ENCODE results near the gene OR7G3. TPM values are rescaled to one million over a fixed set of nuclear protein-coding genes. Genes with fewer than 3 reads are reported as not detected.

Gene OR7G3
- total RNA-seq, 4 donors from 2014 or later, result not detected

DNA sequence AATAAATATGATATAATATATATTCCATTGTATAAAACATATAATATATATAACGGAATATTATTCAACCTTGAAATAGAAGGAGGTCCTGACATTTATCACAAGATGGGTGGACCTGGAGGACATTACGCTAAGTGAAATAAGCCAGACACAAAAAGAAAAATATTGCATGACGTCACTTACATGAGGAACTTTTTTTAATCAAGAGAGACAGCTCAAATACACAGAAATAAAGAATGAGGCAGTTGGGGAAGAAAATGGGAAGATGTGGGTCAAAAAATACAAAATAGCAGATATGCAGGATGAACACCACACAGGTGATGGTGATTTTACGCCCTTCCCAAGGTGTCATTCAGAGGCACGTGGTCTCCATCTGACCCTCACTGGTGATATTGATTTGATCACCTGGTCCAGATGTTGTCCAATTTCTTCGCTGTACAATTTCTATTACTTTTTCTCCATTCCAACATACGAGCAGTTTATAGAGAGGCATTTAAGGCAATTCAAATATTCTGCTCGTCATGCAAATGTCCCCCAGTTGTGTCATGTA is 12.9 kb upstream of the OR7G3 start:
- peaks cover 3 to 33% (median 16%) of the 10 kb centered on the region in 4 donors for H3K4me1 ChIP-seq
- in situ Hi-C loops (cut with MboI; ENCODE audit: low pct_ligation_motif_present in 1 of 4, low pct_unique_long_range_greater_than_20kb in 1 of 4, low sequenced_read_pairs in 3 of 4) (loop anchor here in 2 of 4 donors (25.0 kb wide), 2 partner anchors 448 to 648 kb away; partner anchors contain the start of gene ZNF121 (in 1 of the 2)), intact Hi-C loops (cut with DNase I; ENCODE audit: low total_unique reads) (no loop called here)
- H3K4me3 ChIP-seq, result peak overlapping the region; percentile 71 to 88 (median 81)
- TF ChIP-seq POLR2A (IDR thresholded peaks at IDR 0.05) (no peak), EP300 (IDR thresholded peaks at IDR 0.05; ENCODE audit: low read depth) (no peak), POLR2AphosphoS5 (IDR thresholded peaks at IDR 0.05) (no peak)
- TF ChIP-seq, protein P1, sequence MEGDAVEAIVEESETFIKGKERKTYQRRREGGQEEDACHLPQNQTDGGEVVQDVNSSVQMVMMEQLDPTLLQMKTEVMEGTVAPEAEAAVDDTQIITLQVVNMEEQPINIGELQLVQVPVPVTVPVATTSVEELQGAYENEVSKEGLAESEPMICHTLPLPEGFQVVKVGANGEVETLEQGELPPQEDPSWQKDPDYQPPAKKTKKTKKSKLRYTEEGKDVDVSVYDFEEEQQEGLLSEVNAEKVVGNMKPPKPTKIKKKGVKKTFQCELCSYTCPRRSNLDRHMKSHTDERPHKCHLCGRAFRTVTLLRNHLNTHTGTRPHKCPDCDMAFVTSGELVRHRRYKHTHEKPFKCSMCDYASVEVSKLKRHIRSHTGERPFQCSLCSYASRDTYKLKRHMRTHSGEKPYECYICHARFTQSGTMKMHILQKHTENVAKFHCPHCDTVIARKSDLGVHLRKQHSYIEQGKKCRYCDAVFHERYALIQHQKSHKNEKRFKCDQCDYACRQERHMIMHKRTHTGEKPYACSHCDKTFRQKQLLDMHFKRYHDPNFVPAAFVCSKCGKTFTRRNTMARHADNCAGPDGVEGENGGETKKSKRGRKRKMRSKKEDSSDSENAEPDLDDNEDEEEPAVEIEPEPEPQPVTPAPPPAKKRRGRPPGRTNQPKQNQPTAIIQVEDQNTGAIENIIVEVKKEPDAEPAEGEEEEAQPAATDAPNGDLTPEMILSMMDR (IDR thresholded peaks at IDR 0.05), result no peak
- H3K27ac ChIP-seq, result peak overlapping the region; percentile 87 to 92 (median 91)
- DNase-seq, result no peak
- WGBS, 2 donors (ENCODE audit: low coverage in 1 of 2), result 25 to 31% methylated on average over 8 of the region's 8 CpGs
- H3K9me3 ChIP-seq, result peaks cover 7% of the 10 kb centered on the region in 2 donors
- H3K36me3 ChIP-seq, result peaks cover 0 to 3% (median 0%) of the 10 kb centered on the region in 4 donors
- no peaks in the 10 kb centered on the region for H3K27me3 ChIP-seq

DNA sequence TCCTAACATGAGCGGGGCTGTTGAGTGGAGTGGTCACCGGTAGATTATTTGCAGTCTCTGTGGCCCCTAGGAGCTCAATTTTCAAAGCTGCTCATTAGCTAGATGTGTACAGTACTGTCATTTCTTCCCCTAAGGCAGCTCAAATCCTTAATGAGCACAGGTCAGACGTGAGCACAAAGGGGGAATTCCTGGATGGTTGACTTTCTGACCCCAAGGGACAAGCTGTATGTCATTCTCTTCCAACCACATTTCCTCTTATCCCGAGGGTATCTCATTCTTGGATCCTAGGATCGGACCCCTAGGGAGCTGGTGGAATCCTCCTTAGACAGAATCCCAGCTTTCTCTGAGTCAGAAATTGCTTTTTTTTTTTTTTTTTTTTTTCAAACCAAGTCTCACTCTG is 5.7 kb upstream of the OR7G3 start:
- intact Hi-C loops (cut with DNase I; ENCODE audit: low total_unique reads), result no loop called here

DNA sequence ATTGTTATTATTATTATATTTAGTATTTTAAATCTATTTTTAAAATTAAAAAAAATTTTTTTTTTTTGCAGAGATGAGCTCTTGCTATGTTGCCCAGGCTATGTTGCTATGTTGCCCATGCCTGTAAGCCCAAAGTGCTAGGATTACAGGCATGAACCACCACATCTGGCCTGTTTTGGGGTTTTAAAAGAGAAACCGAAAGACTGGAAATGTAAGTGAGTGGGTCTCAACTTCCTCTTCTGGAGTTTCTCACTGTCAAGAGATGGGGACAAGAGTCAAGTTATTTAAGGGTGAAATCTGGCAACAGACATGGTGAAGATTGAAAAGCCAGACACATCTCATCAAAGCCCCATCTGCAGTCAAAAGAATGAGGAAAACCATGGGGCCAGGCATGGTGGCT is 4.2 kb upstream of the OR7G3 start:
- in situ Hi-C loops (cut with MboI; ENCODE audit: low pct_ligation_motif_present in 1 of 4, low pct_unique_long_range_greater_than_20kb in 1 of 4, low sequenced_read_pairs in 3 of 4) (loop anchor here in 2 of 4 donors (25.0 kb wide), 2 partner anchors 456 to 656 kb away; partner anchors contain the start of gene ZNF121 (in 1 of the 2)), intact Hi-C loops (cut with DNase I; ENCODE audit: low total_unique reads) (no loop called here)
- no peak overlapping the region for H3K4me3 ChIP-seq
- no peak for DNase-seq
- no peaks in the 10 kb centered on the region for H3K36me3 ChIP-seq
- TF ChIP-seq POLR2AphosphoS5 (IDR thresholded peaks at IDR 0.05) (no peak), EP300 (IDR thresholded peaks at IDR 0.05; ENCODE audit: low read depth) (no peak), POLR2A (IDR thresholded peaks at IDR 0.05) (no peak)
- TF ChIP-seq, protein P1 (IDR thresholded peaks at IDR 0.05), result no peak
- H3K27me3 ChIP-seq, result no peaks in the 10 kb centered on the region
- no peaks in the 10 kb centered on the region for H3K4me1 ChIP-seq
- no peak overlapping the region for H3K27ac ChIP-seq
- WGBS, 2 donors (ENCODE audit: low coverage in 1 of 2), result 40 to 74% methylated on average over 1 of the region's 1 CpG
- no peaks in the 10 kb centered on the region for H3K9me3 ChIP-seq

More for the DNA sequence above, 5.7 kb upstream of the OR7G3 start:
- in situ Hi-C loops (cut with MboI; ENCODE audit: low pct_ligation_motif_present in 1 of 4, low pct_unique_long_range_greater_than_20kb in 1 of 4, low sequenced_read_pairs in 3 of 4), result loop anchor here in 2 of 4 donors (25.0 kb wide), 2 partner anchors 455 to 655 kb away; partner anchors contain the start of gene ZNF121 (in 1 of the 2)
- Histone ChIP-seq H3K27me3 (no peaks in the 10 kb centered on the region), H3K4me1 (peaks cover 0 to 7% (median 0%) of the 10 kb centered on the region in 4 donors), H3K4me3 (no peak overlapping the region), H3K27ac (no peak overlapping the region), H3K9me3 (no peaks in the 10 kb centered on the region), H3K36me3 (no peaks in the 10 kb centered on the region)
- DNase-seq, result no peak
- no peak for TF ChIP-seq POLR2AphosphoS5 (IDR thresholded peaks at IDR 0.05)
- TF ChIP-seq EP300 (IDR thresholded peaks at IDR 0.05; ENCODE audit: low read depth), result no peak
- TF ChIP-seq POLR2A (IDR thresholded peaks at IDR 0.05), result no peak
- TF ChIP-seq, protein P1 (IDR thresholded peaks at IDR 0.05), result no peak
- 38 to 64% methylated on average over 3 to 5 of the region's 5 CpGs for WGBS, 2 donors (ENCODE audit: low coverage in 1 of 2)

DNA sequence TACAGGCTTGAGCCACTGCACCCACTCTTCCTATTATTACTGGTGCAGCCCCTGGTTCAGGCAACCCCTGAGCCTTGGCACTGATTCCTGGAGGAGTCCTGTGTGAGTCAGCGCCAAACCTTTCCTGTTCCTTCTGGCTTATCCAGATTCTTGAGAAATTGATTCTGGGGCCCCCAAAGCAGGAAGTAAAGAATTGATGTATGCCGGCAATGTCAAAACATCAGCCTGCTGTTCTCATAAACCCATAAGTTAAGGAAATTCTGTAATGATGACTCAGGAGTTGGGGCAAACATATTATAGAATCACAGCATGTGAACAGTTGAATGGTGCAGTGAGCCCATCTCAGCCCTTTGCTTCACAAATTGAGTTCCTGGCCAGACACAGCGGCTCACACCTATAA is 1.4 kb upstream of the OR7G3 start:
- Histone ChIP-seq H3K9me3 (no peaks in the 10 kb centered on the region), H3K27me3 (no peaks in the 10 kb centered on the region), H3K4me1 (no peaks in the 10 kb centered on the region), H3K36me3 (no peaks in the 10 kb centered on the region), H3K4me3 (no peak overlapping the region), H3K27ac (no peak overlapping the region)
- in situ Hi-C loops (cut with MboI; ENCODE audit: low pct_ligation_motif_present in 1 of 4, low pct_unique_long_range_greater_than_20kb in 1 of 4, low sequenced_read_pairs in 3 of 4) (loop anchor here in 2 of 4 donors (25.0 kb wide), 2 partner anchors 459 to 659 kb away; partner anchors contain the start of gene ZNF121 (in 1 of the 2)), intact Hi-C loops (cut with DNase I; ENCODE audit: low total_unique reads) (no loop called here)
- DNase-seq, result no peak
- WGBS, 2 donors (ENCODE audit: low coverage in 1 of 2), result 63% methylated on average over 3 of the region's 3 CpGs; no CpG with 5 or more reads in 1 of the 2 donors
- TF ChIP-seq, protein P1 (IDR thresholded peaks at IDR 0.05), result no peak
- no peak for TF ChIP-seq POLR2AphosphoS5 (IDR thresholded peaks at IDR 0.05)
- no peak for TF ChIP-seq EP300 (IDR thresholded peaks at IDR 0.05; ENCODE audit: low read depth)

All from transverse colon (tissue), 4 donors.